GM10248 (cell line): ENCODE data around the gene TCF12.

Source experiments
- CTCF ChIA-PET: fragments of 300-600 bp; sonication (Branson Sonifier 250); formaldehyde crosslinking; extraction: SDS; loops from one replicate; lab custom pipeline; 2021; ENCODE audit warnings: antibody characterized with exemption; lab: Yijun Ruan, JAX
- POLR2A ChIA-PET: fragments of 350-650 bp; sonication (Branson Sonifier 250); formaldehyde crosslinking; extraction: SDS; loops from one replicate; lab custom pipeline; 2020; ENCODE audit warnings: antibody characterized with exemption; lab: Yijun Ruan, JAX
- DNase-seq: peaks from one replicate; pipeline ENCODE4 v3.0.0; 2012; ENCODE audit errors: extremely low spot score
- CTCF ChIP-seq: IDR thresholded peaks from 2 replicates; pipeline ENCODE4 v1.5.1; 2012; ENCODE audit warnings: mild to moderate bottlenecking, low read depth; ENCODE audit errors: extremely low read depth, missing control alignments, control extremely low read depth

Gene TCF12

GRCh38 chr15:57251308-57251707 lies 332.9 kb downstream of the TCF12 start:
- POLR2A ChIA-PET: no interaction called here
- DNase-seq: no peak
- TF ChIP-seq CTCF: no peak
- CTCF ChIA-PET: interaction anchor here (0.9 to 1.7 kb wide), 3 partner anchors 12 to 38 kb away, joined by 3 to 5 read pairs (median 3); no protein-coding TSS in a partner anchor

GRCh38 chr15:57251941-57252340 lies 333.5 kb downstream of the TCF12 start:
- CTCF ChIA-PET: interaction anchor here (1.2 to 1.7 kb wide), 3 partner anchors 12 to 23 kb away, joined by 3 to 5 read pairs (median 5); no protein-coding TSS in a partner anchor

DNA sequence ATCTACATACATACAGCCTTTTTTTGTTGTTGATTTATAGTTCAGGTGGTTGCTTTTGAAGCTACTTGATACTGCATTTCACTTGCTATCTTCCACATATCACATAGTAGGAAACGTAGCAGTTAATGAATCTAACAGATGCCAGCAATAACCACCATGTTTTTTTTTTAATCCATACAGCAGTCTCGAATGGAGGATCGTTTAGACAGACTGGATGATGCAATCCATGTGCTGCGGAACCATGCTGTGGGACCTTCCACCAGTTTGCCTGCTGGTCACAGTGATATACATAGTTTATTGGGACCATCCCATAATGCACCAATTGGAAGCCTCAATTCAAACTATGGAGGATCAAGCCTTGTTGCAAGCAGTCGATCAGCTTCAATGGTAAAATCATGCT lies 334.6 kb downstream of the TCF12 start:
- POLR2A ChIA-PET: no interaction called here
- CTCF ChIA-PET: interaction anchor here (1.3 to 2.5 kb wide), 2 partner anchors 8 to 15 kb away, joined by 5 to 6 read pairs; no protein-coding TSS in a partner anchor
- no peak for TF ChIP-seq CTCF
- DNase-seq: no peak

More at GRCh38 chr15:57251941-57252340, 333.5 kb downstream of the TCF12 start:
- TF ChIP-seq CTCF: no peak
- DNase-seq: no peak
- POLR2A ChIA-PET: no interaction called here

- DNase-seq: no peak
- no peak for TF ChIP-seq CTCF
- ChIA-PET CTCF (interaction anchor here (2.5 kb wide), 1 partner anchor 8 kb away, joined by 6 read pairs; no protein-coding TSS in a partner anchor), POLR2A (no interaction called here)
Observed at GRCh38 chr15:57253500-57253899, 335.1 kb downstream of the TCF12 start.

GRCh38 chr15:57255751-57256341 lies 337.4 kb downstream of the TCF12 start:
- ChIA-PET POLR2A (no interaction called here), CTCF (interaction anchor here (1.2 to 1.3 kb wide), 3 partner anchors 10 to 31 kb away, joined by 3 to 4 read pairs (median 3); no protein-coding TSS in a partner anchor)
- no peak for TF ChIP-seq CTCF
- DNase-seq: no peak

DNA sequence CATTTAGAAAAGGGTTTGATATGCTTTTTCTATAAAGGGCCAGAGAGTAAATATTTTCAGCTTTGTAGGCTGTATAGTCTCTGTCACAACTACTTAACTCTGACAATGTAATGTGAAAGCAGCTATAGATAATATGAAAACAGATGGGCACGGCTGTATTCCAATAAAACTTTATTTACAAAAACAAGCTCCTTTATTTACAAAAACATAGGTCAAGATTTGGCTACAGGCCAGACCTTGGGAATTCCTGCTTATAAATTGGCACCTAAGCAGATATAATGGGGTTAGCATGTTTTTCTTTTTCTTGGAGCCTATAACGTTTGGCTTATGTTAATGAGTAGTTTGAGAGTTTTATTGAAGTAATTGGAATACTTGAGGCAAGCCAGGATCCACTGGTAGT lies 338.5 kb downstream of the TCF12 start:
- DNase-seq: no peak
- TF ChIP-seq CTCF: no peak
- ChIA-PET CTCF (interaction anchor here (0.8 to 1.2 kb wide), 2 partner anchors 24 to 50 kb away, joined by 3 to 5 read pairs; no protein-coding TSS in a partner anchor), POLR2A (no interaction called here)
